ENCODE measurements around the gene CTNNA2.

Gene CTNNA2

GRCh38 chr2:80348078-80348477, 835.2 kb downstream of the CTNNA2 start:
- no peak for TF ChIP-seq EZH2phosphoT487 (IDR thresholded peaks at IDR 0.05; ENCODE audit: low read depth)
- no peak for TF ChIP-seq CTCF (IDR thresholded peaks at IDR 0.05; ENCODE audit: low read depth, low read length)
- H3K9ac ChIP-seq (ENCODE audit: low read length): no peak overlapping the region
- H3K36me3 ChIP-seq (replicated peaks; ENCODE audit: low read depth, low read length): no peaks in the 10 kb centered on the region

GRCh38 chr2:80348953-80349352, 836.1 kb downstream of the CTNNA2 start:
- Histone ChIP-seq H3K79me2 (ENCODE audit: low read length) (no peaks in the 10 kb centered on the region), H3K27ac (ENCODE audit: low read length) (no peak overlapping the region), H3K36me3 (replicated peaks; ENCODE audit: low read depth, low read length) (no peaks in the 10 kb centered on the region), H3K9ac (ENCODE audit: low read length) (no peak overlapping the region), H3K4me1 (ENCODE audit: low read length) (peaks cover 11% of the 10 kb centered on the region), H2AFZ (ENCODE audit: low read depth, low read length) (no peak overlapping the region), H3K9me3 (ENCODE audit: insufficient read depth, low read length) (no peaks in the 10 kb centered on the region), H4K20me1 (ENCODE audit: insufficient read depth, low read length) (no peaks in the 10 kb centered on the region), H3K4me3 (ENCODE audit: low read length) (no peak overlapping the region), H3K4me2 (ENCODE audit: low read length) (no peak overlapping the region), H3K27me3 (ENCODE audit: low read depth, low read length) (no peaks in the 10 kb centered on the region)
- TF ChIP-seq CTCF (IDR thresholded peaks at IDR 0.05; ENCODE audit: low read depth, low read length) (no peak), EZH2phosphoT487 (IDR thresholded peaks at IDR 0.05; ENCODE audit: low read depth) (no peak)

More at GRCh38 chr2:80348078-80348477, 835.2 kb downstream of the CTNNA2 start:
- no peaks in the 10 kb centered on the region for H3K79me2 ChIP-seq (ENCODE audit: low read length)
- no peak overlapping the region for H3K4me3 ChIP-seq (ENCODE audit: low read length)
- no peaks in the 10 kb centered on the region for H3K9me3 ChIP-seq (ENCODE audit: insufficient read depth, low read length)
- H3K27ac ChIP-seq (ENCODE audit: low read length): no peak overlapping the region
- H3K4me1 ChIP-seq (ENCODE audit: low read length): peaks cover 11% of the 10 kb centered on the region
- no peak overlapping the region for H2AFZ ChIP-seq (ENCODE audit: low read depth, low read length)
- H3K27me3 ChIP-seq (ENCODE audit: low read depth, low read length): no peaks in the 10 kb centered on the region
- no peak overlapping the region for H3K4me2 ChIP-seq (ENCODE audit: low read length)
- H4K20me1 ChIP-seq (ENCODE audit: insufficient read depth, low read length): no peaks in the 10 kb centered on the region

GRCh38 chr2:80351231-80351630, 838.4 kb downstream of the CTNNA2 start:
- Histone ChIP-seq H2AFZ (ENCODE audit: low read depth, low read length) (no peak overlapping the region), H3K79me2 (ENCODE audit: low read length) (no peaks in the 10 kb centered on the region), H3K27me3 (ENCODE audit: low read depth, low read length) (no peaks in the 10 kb centered on the region), H3K9me3 (ENCODE audit: insufficient read depth, low read length) (no peaks in the 10 kb centered on the region), H3K36me3 (replicated peaks; ENCODE audit: low read depth, low read length) (no peaks in the 10 kb centered on the region), H3K4me1 (ENCODE audit: low read length) (peaks cover 11% of the 10 kb centered on the region), H3K4me3 (ENCODE audit: low read length) (no peak overlapping the region), H3K9ac (ENCODE audit: low read length) (no peak overlapping the region), H3K4me2 (ENCODE audit: low read length) (no peak overlapping the region), H4K20me1 (ENCODE audit: insufficient read depth, low read length) (no peaks in the 10 kb centered on the region), H3K27ac (ENCODE audit: low read length) (no peak overlapping the region)
- TF ChIP-seq CTCF (IDR thresholded peaks at IDR 0.05; ENCODE audit: low read depth, low read length): no peak

- Histone ChIP-seq H3K9ac (ENCODE audit: low read length) (no peak overlapping the region), H3K36me3 (replicated peaks; ENCODE audit: low read depth, low read length) (no peaks in the 10 kb centered on the region), H3K4me3 (ENCODE audit: low read length) (no peak overlapping the region), H3K27me3 (ENCODE audit: low read depth, low read length) (no peaks in the 10 kb centered on the region), H4K20me1 (ENCODE audit: insufficient read depth, low read length) (no peaks in the 10 kb centered on the region), H3K27ac (ENCODE audit: low read length) (no peak overlapping the region), H2AFZ (ENCODE audit: low read depth, low read length) (no peak overlapping the region), H3K4me1 (ENCODE audit: low read length) (peaks cover 11% of the 10 kb centered on the region), H3K4me2 (ENCODE audit: low read length) (no peak overlapping the region), H3K9me3 (ENCODE audit: insufficient read depth, low read length) (no peaks in the 10 kb centered on the region), H3K79me2 (ENCODE audit: low read length) (no peaks in the 10 kb centered on the region)
- no peak for TF ChIP-seq EZH2phosphoT487 (IDR thresholded peaks at IDR 0.05; ENCODE audit: low read depth)
- no peak for TF ChIP-seq CTCF (IDR thresholded peaks at IDR 0.05; ENCODE audit: low read depth, low read length)
These were observed 842.0 kb downstream of the CTNNA2 start for GRCh38 chr2:80354858-80355257.

All from OCI-LY3 (cell line).